ENCODE data around the gene TMPO.
"Not testable (repeated sequence)": the region's sequence is repeated elsewhere in the genome, so short reads cannot be mapped to it uniquely, and the experiment has no call there.

TMPO gene, protein sequence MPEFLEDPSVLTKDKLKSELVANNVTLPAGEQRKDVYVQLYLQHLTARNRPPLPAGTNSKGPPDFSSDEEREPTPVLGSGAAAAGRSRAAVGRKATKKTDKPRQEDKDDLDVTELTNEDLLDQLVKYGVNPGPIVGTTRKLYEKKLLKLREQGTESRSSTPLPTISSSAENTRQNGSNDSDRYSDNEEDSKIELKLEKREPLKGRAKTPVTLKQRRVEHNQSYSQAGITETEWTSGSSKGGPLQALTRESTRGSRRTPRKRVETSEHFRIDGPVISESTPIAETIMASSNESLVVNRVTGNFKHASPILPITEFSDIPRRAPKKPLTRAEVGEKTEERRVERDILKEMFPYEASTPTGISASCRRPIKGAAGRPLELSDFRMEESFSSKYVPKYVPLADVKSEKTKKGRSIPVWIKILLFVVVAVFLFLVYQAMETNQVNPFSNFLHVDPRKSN

DNA sequence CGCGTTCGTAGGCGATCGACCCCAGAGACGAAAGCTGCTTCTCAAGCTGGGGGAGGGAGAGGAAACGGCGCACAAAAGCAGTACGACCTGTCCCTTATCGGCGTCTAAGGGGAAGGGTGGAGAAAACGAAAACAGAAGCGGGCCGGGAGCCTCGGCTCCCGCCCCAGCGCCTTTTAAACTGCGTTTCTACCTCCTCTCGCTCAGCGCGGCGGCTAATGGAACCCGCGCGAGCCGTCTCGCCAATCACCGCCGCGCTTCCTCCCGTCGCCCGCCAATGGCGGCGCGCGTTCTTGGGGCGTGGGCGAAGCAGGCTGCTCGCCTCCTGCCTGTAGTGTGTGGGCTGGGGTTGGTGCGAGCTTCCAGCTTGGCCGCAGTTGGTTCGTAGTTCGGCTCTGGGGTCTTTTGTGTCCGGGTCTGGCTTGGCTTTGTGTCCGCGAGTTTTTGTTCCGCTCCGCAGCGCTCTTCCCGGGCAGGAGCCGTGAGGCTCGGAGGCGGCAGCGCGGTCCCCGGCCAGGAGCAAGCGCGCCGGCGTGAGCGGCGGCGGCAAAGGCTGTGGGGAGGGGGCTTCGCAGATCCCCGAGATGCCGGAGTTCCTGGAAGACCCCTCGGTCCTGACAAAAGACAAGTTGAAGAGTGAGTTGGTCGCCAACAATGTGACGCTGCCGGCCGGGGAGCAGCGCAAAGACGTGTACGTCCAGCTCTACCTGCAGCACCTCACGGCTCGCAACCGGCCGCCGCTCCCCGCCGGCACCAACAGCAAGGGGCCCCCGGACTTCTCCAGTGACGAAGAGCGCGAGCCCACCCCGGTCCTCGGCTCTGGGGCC lies at the start of gene TMPO:
Gene TMPO, plus strand, starts transcription at position 304 of the 824 bp plus-strand sequence. Its CDS starts 278 bp downstream, at position 582.
- peak; percentile 73; the same call in 1 of the 2 replicates for TF ChIP-seq POLR2A (IDR thresholded peaks at IDR 0.05; ENCODE audit: low read depth, low read length)
- FAIRE-seq (peak; percentile 89), DNase-seq (ENCODE audit: insufficient read length, low spot score) (peak; percentile 86)

DNA sequence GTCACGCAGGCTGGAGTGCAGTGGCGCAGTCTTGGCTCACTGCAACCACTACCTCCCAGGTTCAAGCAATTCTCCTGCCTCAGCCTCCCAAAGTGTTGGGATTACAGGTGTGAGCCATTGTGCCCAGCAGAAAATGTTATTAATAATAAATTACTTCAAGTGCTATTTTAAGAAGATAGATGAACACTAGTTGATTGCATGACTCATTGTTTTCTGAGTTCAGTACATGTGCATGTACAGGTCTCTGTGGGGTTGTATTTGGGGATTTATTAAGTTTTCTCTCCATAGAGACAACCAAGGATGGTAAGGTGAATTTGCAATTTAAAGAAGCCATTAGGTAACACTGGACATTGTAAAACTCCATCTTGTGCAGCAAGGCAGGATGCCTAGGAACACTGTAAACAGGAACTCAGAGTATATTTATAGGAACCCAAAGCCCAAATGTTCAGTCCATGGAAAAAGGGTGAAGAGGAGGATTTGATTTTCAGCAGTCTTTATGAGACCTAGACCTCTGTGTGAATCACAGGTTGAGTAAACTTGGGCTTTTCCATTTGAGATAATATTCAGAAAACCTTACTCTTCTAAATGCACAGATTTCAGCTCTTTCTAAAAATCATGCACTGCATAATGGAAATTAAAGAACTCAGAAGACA lies 49.3 kb upstream of the TMPO start:
- no peak for TF ChIP-seq POLR2A (IDR thresholded peaks at IDR 0.05; ENCODE audit: low read depth, low read length)
- no peak for FAIRE-seq
- DNase-seq (ENCODE audit: insufficient read length, low spot score), result no peak

- no peak for DNase-seq (ENCODE audit: insufficient read length, low spot score)
- FAIRE-seq, result no peak
- TF ChIP-seq POLR2A (IDR thresholded peaks at IDR 0.05; ENCODE audit: low read depth, low read length), result no peak
Measured at GRCh38 chr12:98466640-98467400, 48.6 kb upstream of the TMPO start.

- DNase-seq (ENCODE audit: insufficient read length, low spot score) (no peak), FAIRE-seq (no peak)
- no peak for TF ChIP-seq POLR2A (IDR thresholded peaks at IDR 0.05; ENCODE audit: low read depth, low read length)
Measured at GRCh38 chr12:98469109-98469508, 46.3 kb upstream of the TMPO start.

GRCh38 chr12:98470469-98471082 lies 44.8 kb upstream of the TMPO start:
- FAIRE-seq, result no peak
- no peak for TF ChIP-seq POLR2A (IDR thresholded peaks at IDR 0.05; ENCODE audit: low read depth, low read length)
- no peak for DNase-seq (ENCODE audit: insufficient read length, low spot score)

DNA sequence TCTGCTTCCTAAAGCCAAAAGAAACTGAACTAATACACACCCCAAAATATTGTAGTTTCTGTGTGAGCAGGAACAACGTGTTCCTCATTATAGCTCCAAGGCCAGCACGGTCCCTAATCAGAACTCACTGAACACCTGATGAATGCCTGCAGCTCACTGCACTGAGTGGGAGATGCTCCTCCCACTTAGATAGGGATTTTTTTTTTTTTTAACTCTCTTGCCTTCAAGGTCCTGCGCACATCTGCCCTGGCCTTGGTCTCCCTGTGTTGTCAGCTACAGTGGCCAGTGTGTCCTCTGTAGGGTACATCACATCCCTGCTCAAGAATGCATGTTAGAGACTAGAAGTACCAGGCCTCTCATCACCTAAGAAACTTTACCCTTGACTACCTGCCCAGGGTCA lies 44.3 kb upstream of the TMPO start:
- FAIRE-seq, result no peak
- no peak for DNase-seq (ENCODE audit: insufficient read length, low spot score)
- TF ChIP-seq POLR2A (IDR thresholded peaks at IDR 0.05; ENCODE audit: low read depth, low read length), result no peak

DNA sequence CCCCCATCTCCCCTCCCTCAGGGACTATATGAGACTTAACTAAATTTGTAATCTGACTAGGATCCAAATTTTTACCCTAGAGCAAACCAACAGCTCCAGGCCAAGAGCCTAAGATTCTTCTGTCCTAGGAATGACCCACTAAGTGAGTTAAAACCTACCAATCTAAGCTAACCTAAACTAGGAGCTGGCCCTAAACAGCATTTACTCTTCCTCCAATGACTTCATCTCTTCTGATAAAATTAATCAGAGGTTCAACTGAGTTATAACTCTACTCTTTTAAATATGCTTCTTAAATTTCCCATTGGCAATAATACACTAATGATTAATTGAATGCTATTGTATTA lies 39.9 kb upstream of the TMPO start:
- DNase-seq (ENCODE audit: insufficient read length, low spot score), result no peak
- FAIRE-seq, result no peak
- TF ChIP-seq POLR2A (IDR thresholded peaks at IDR 0.05; ENCODE audit: low read depth, low read length), result no peak

DNA sequence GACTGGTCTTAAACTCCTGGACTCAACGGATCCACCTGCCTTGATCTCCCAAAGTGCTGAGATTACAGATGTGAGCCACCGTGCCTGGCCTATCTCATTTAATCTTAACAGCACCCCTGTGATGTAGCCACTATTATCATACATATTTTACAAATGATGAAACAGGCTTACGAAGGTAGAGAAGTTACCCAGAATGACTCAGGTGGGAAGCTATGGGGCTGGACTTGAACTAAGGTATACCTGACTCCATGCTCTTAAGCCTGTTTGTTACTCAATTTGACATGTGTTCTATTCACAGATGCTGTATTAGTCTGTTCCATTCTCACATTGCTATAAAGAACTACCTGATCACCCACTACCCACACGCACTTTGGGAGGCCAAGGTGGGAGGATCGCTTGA lies 36.8 kb upstream of the TMPO start:
- FAIRE-seq (no peak), DNase-seq (ENCODE audit: insufficient read length, low spot score) (no peak)
- TF ChIP-seq POLR2A (IDR thresholded peaks at IDR 0.05; ENCODE audit: low read depth, low read length), result no peak

- TF ChIP-seq POLR2A (IDR thresholded peaks at IDR 0.05; ENCODE audit: low read depth, low read length), result no peak
- DNase-seq (ENCODE audit: insufficient read length, low spot score) (no peak), FAIRE-seq (no peak)
Measured at GRCh38 chr12:98483621-98484503, 31.5 kb upstream of the TMPO start.

DNA sequence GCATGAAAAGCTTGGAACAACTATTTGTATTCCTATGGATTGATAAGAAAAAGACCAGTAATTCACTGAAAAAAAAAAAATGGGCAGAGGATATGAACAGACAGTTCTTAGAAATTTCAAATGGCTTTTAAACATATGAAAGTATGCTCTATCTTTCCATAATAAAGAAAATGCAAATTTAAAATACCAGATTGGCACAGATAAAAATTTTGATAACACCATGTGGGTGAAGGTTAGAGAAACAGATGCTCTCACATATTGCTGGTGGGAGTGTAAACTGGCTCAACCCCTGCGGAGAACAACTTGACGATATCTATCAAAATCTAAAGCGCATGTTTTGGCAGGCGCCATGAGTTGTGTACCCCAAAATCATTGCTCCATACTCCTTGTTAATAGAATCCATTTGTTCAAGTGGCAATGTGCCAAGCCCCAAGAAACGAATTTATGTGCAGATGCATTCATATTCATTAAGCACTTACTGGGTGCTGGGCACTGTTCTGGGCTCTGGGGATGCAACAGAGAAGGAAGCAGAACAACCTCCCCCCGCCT lies 29.5 kb upstream of the TMPO start:
- TF ChIP-seq POLR2A (IDR thresholded peaks at IDR 0.05; ENCODE audit: low read depth, low read length), result no peak
- DNase-seq (ENCODE audit: insufficient read length, low spot score) (no peak), FAIRE-seq (no peak)

DNA sequence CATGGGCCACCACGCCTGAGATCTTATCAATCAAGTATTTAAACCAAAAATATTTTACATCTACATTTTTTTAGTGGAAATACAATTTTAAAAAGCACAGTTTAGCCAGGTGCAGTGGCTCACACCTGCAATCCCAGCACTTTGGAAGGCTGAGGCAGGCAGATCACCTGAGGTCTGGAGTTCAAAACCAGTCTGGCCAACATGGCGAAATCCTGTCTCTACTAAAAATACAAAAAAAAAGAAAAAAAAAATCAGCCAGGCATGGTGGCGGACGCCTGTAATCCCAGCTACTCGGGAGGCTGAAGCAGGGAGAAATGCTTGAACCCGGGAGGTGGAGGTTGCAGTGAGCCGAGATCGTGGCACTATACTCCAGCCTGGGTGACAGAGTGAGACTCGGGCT lies 27.0 kb upstream of the TMPO start:
- not testable (repeated sequence) for FAIRE-seq; DNase-seq (ENCODE audit: insufficient read length, low spot score)

GRCh38 chr12:98489176-98489575 lies 26.2 kb upstream of the TMPO start:
- FAIRE-seq (no peak), DNase-seq (ENCODE audit: insufficient read length, low spot score) (no peak)
- TF ChIP-seq POLR2A (IDR thresholded peaks at IDR 0.05; ENCODE audit: low read depth, low read length), result no peak
